Measurements from ENCODE around the gene CREBBP. TPM values are rescaled to one million over a fixed set of nuclear protein-coding genes. Genes with fewer than 3 reads are reported as not detected.

The CREBBP gene
- 15.1 and 27.0 TPM in 2 replicates for total RNA-seq

GRCh38 chr16:3880623-3881498 lies at the start of gene CREBBP:
Gene CREBBP (minus strand): TSS chr16:3880713. CDS start chr16:3879916, 797 bp downstream.

GRCh38 chr16:3717235-3718018 lies 163.1 kb downstream of the CREBBP start, which contains the start of gene TRAP1:
Gene TRAP1 (minus strand): TSS chr16:3717524. CDS start chr16:3717508, 16 bp downstream.

Other genes starting within 250 kb of the CREBBP start
- 11.6 and 15.4 TPM in 2 replicates for gene DNASE1, start 226.0 kb downstream of the CREBBP start, total RNA-seq
- 43.7 and 54.4 TPM in 2 replicates for gene TRAP1, start 163.2 kb downstream of the CREBBP start, total RNA-seq
- 19.9 and 32.8 TPM in 2 replicates for gene ADCY9, start 235.7 kb upstream of the CREBBP start, total RNA-seq

Data from aortic smooth muscle cell (primary cell).